Spleen (tissue), 7 donors: ENCODE measurements around the gene AQP3.

ENCODE experiments used
- CTCF ChIP-seq, 11 experiments: fragments of 200-600 bp in 7 of 11; fragments of 450-650 bp in 4 of 11; sonication (generic) in 4 of 11; IDR thresholded peaks in 8 of 11; conservative IDR thresholded peaks in 3 of 11; 1 replicate in 7 of 11; 2 replicates in 4 of 11; pipeline versions ENCODE4 v1.4.0 to v1.8.0; 2016 to 2021; ENCODE audit warnings: antibody characterized with exemption in 11 of 11, inconsistent platforms in 4 of 11, mild to moderate bottlenecking in 1 of 11
- POLR2A ChIP-seq, 3 donors: fragments of 450-650 bp; IDR thresholded peaks; one replicate each; pipeline ENCODE4 v1.5.1; 2017; ENCODE audit warnings: antibody characterized with exemption in 3 of 3, mild to moderate bottlenecking in 1 of 3
- POLR2AphosphoS5 ChIP-seq, 3 donors: sonication (generic); formaldehyde crosslinking; IDR thresholded peaks; one replicate each; pipeline ENCODE4 v1.5.1; 2017; ENCODE audit warnings: antibody characterized with exemption in 3 of 3
- donor health status: DM: no; HTN: no; CAD: no; lungs with moderate emphysema.
- donor health status: DM: no; HTN: no; CAD: no.
- donor health status: DM: no; HTN: no; CAD: no.

- TF ChIP-seq CTCF (IDR thresholded peaks at IDR 0.05 in 8 of 11, conservative IDR thresholded peaks at IDR 0.05 in 3 of 11) (no peak), POLR2A (IDR thresholded peaks at IDR 0.05) (no peak), POLR2AphosphoS5 (IDR thresholded peaks at IDR 0.05) (no peak)
Observed at GRCh38 chr9:33465596-33466564, 18.5 kb upstream of the AQP3 start.
